Tibial artery (tissue), 4 donors: ENCODE results near the gene KLHDC8A.

ENCODE experiments used
- DNase-seq, 2 donors: peaks; one replicate each; pipeline ENCODE4 v3.0.0-alpha.2; 2019
- H3K27ac ChIP-seq, 2 donors: fragments of 200-600 bp; sonication (generic) in 1 of 2; 1 replicate in 1 of 2; 2 replicates in 1 of 2; pipeline ENCODE4 v1.5.1; 2018 to 2019; ENCODE audit warnings: mild to moderate bottlenecking in 1 of 2
- H3K27me3 ChIP-seq, 2 donors: fragments of 200-600 bp; sonication (generic) in 1 of 2; one replicate each; pipeline versions ENCODE4 v1.5.1 to v1.6.0; 2016 to 2019
- H3K36me3 ChIP-seq, 3 donors: fragments of 200-600 bp; sonication (generic) in 2 of 3; one replicate each; pipeline ENCODE4 v1.5.1; 2016 to 2019; ENCODE audit warnings: mild to moderate bottlenecking in 2 of 3
- H3K4me1 ChIP-seq, 4 donors: fragments of 200-600 bp; sonication (generic) in 2 of 4; 1 replicate in 3 of 4; 2 replicates in 1 of 4; pipeline ENCODE4 v1.5.1; 2016 to 2019
- H3K4me3 ChIP-seq, 2 donors: fragments of 200-600 bp; sonication (generic) in 1 of 2; 1 replicate in 1 of 2; 2 replicates in 1 of 2; pipeline ENCODE4 v1.5.1; 2018 to 2019; ENCODE audit warnings: mild to moderate bottlenecking in 2 of 2
- H3K9me3 ChIP-seq, 3 donors: fragments of 200-600 bp; sonication (generic) in 1 of 3; one replicate each; pipeline ENCODE4 v1.5.1; 2016 to 2019
- CTCF ChIP-seq, 2 experiments: fragments of 200-600 bp in 1 of 2; fragments of 450-650 bp in 1 of 2; IDR thresholded peaks; one replicate each; pipeline ENCODE4 v1.5.1; 2017 to 2019; ENCODE audit warnings: antibody characterized with exemption in 2 of 2, mild to moderate bottlenecking in 1 of 2, moderate library complexity in 1 of 2
- intact Hi-C: fragments of 100-400 bp; cut with DNase I; formaldehyde crosslinking; loops from one replicate; pipeline ENCODE4 v1.15.0; 2023; ENCODE audit warnings: low total_unique reads

The KLHDC8A gene

DNA sequence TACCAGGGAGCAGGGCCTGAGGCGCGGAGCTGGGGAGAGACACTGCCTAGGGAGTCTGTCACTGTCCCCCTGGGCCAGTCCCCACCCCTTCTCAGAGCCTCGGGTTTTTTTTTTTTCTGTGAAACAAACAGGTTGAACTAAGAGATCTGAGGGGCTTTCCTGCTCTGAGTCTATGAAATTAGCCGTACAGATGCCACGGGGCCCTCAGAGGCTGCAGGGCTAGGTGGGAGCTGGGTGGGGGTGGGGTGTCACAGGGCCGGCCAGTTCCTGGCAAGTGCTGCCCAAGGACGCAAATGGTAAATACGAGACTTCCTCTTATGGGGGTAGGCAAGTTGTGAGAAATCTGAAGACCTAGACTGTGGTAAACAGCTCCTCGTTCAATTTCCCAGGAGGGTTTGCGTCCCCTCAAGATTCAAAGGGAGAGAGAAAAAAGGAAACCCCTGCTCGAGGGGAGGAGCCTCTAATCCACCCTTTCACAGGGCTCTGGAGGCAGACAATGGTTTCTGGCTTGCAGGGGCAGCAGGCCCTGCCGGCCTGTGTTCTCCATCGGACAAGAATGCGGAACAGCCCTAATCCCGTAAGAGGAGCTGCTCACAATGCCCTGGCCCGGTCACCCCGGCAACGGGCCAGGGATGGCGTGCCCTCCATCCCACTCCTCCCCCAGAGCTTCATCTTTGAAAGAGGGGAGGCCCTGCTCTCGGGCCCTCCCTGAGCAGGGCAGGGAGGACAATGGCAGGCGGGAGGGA, 43.0 kb downstream of the KLHDC8A start:
- peak; percentile 32 to 70 for DNase-seq
- peaks cover 0 to 18% (median 10%) of the 10 kb centered on the region in 4 donors for H3K4me1 ChIP-seq
- intact Hi-C loops = no loop called here

GRCh38 chr1:205312866-205313562, 43.7 kb downstream of the KLHDC8A start:
- no peaks in the 10 kb centered on the region for H3K9me3 ChIP-seq
- DNase-seq = no peak
- peaks cover 0 to 15% (median 8%) of the 10 kb centered on the region in 4 donors for H3K4me1 ChIP-seq
- H3K27me3 ChIP-seq = peaks cover 0 to 20% of the 10 kb centered on the region in 2 donors
- H3K27ac ChIP-seq = no peak overlapping the region
- intact Hi-C loops = no loop called here
- H3K36me3 ChIP-seq = no peaks in the 10 kb centered on the region
- TF ChIP-seq CTCF (IDR thresholded peaks at IDR 0.05) = no peak
- peak overlapping the region in 1 of 2 donors; percentile 10 for H3K4me3 ChIP-seq

More for the DNA sequence above, 43.0 kb downstream of the KLHDC8A start:
- no peaks in the 10 kb centered on the region for H3K9me3 ChIP-seq
- peak overlapping the region in 1 of 2 donors; percentile 10 for H3K4me3 ChIP-seq
- peaks cover 0 to 20% of the 10 kb centered on the region in 2 donors for H3K27me3 ChIP-seq
- no peak overlapping the region for H3K27ac ChIP-seq
- no peaks in the 10 kb centered on the region for H3K36me3 ChIP-seq
- no peak for TF ChIP-seq CTCF (IDR thresholded peaks at IDR 0.05)

DNA sequence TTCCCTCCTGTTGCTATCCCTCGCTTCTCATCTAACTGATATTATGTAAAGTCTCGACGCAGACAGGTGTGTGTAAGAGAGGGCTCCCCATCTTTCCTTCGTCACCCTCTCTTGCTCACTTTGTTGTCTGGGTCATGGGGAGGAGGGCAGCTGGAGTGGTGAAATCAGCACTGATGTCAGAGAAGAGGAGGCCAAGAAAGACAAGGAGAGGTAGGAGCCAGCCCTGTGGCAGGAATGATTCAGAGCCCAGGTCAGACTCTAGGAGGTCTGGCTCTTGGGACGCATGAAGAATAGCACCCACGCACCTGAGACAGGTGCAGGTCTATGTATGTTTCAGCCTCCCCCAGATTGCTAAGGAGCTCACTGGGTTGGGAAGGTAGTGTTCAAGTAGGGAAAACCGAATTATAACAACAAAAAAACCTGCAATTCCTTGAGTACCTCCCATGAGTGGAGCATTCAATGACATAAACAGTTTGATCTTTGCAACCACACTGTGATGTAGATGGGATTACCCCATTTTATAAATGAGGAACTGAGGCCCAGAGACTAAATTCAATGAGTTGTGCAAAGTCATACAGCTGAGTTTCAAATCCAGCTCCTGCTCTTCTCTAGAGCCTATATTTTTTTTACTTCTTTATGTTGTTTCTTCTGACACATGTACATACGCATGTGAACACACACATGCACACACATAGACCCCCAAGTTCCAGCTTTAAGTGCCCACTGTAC, 45.6 kb downstream of the KLHDC8A start:
- H3K9me3 ChIP-seq = no peaks in the 10 kb centered on the region
- no peak overlapping the region for H3K4me3 ChIP-seq
- H3K4me1 ChIP-seq = peaks cover 0 to 7% (median 0%) of the 10 kb centered on the region in 4 donors
- peaks cover 0 to 20% of the 10 kb centered on the region in 2 donors for H3K27me3 ChIP-seq
- intact Hi-C loops = no loop called here
- peaks cover 0 to 16% (median 0%) of the 10 kb centered on the region in 3 donors for H3K36me3 ChIP-seq
- H3K27ac ChIP-seq = no peak overlapping the region
- DNase-seq = no peak
- TF ChIP-seq CTCF (IDR thresholded peaks at IDR 0.05) = no peak

GRCh38 chr1:205309741-205310140, 47.0 kb downstream of the KLHDC8A start:
- DNase-seq = no peak
- Histone ChIP-seq H3K27me3 (peaks cover 0 to 20% of the 10 kb centered on the region in 2 donors), H3K36me3 (peaks cover 0 to 26% (median 0%) of the 10 kb centered on the region in 3 donors), H3K9me3 (no peaks in the 10 kb centered on the region), H3K4me3 (no peak overlapping the region), H3K27ac (no peak overlapping the region), H3K4me1 (peaks cover 0 to 7% (median 0%) of the 10 kb centered on the region in 4 donors)
- TF ChIP-seq CTCF (IDR thresholded peaks at IDR 0.05) = no peak
- intact Hi-C loops = no loop called here

DNA sequence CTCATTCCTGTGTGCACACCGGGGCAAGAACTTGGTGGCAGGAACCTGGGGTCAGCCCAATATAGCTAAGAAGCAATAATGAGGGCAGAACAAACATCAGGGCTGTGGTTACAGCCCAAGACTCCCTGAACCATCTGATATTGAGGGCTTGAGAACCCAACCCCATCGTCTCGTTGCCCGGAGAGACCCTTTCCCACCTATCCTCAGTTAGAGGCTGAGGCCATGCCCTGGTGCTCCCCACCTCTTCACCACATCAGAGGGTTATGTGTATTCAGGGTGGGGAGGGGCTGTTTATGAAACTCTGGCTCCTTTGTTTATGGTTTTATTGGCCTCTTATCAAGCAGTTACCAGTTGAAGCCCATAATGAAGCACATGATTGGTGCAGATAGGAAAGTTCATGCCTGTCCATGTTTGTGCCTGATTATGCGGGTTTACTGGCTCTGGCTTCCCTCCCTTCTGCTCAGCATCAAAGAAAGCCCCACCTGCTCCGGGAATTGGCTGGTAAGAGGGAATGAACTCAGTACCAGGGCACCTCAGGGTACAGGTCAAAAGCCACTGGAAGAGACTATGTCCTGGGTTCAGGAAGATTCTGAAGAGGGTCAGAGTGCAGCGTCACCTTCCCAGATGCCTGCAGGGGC, 49.7 kb downstream of the KLHDC8A start:
- peaks cover 0 to 2% (median under 1%) of the 10 kb centered on the region in 4 donors for H3K4me1 ChIP-seq
- H3K36me3 ChIP-seq = peaks cover 0 to 44% (median 13%) of the 10 kb centered on the region in 3 donors
- TF ChIP-seq CTCF (IDR thresholded peaks at IDR 0.05) = no peak
- no peak for DNase-seq
- H3K27me3 ChIP-seq = peaks cover 0 to 6% of the 10 kb centered on the region in 2 donors
- intact Hi-C loops = no loop called here
- no peak overlapping the region for H3K27ac ChIP-seq
- no peak overlapping the region for H3K4me3 ChIP-seq
- H3K9me3 ChIP-seq = no peaks in the 10 kb centered on the region
